OCI-LY7 (cell line): ENCODE data around the gene ZSWIM5.

Source experiments
- EZH2phosphoT487 ChIP-seq: fragments of 200-600 bp; sonication (generic); IDR thresholded peaks from 2 replicates; pipeline ENCODE4 v1.6.1; 2018; ENCODE audit warnings: low read depth, borderline replicate concordance, mild to moderate bottlenecking, mixed run types, antibody characterized with exemption, low read length, moderate library complexity, mixed read lengths
- TF ChIP-seq, protein P1 (sequence below): fragments of 200-600 bp; sonication (generic); conservative IDR thresholded peaks from 2 replicates; pipeline ENCODE4 v1.5.1; 2014; ENCODE audit warnings: mild to moderate bottlenecking, antibody characterized with exemption, low read length, moderate library complexity, mixed read lengths

DNA sequence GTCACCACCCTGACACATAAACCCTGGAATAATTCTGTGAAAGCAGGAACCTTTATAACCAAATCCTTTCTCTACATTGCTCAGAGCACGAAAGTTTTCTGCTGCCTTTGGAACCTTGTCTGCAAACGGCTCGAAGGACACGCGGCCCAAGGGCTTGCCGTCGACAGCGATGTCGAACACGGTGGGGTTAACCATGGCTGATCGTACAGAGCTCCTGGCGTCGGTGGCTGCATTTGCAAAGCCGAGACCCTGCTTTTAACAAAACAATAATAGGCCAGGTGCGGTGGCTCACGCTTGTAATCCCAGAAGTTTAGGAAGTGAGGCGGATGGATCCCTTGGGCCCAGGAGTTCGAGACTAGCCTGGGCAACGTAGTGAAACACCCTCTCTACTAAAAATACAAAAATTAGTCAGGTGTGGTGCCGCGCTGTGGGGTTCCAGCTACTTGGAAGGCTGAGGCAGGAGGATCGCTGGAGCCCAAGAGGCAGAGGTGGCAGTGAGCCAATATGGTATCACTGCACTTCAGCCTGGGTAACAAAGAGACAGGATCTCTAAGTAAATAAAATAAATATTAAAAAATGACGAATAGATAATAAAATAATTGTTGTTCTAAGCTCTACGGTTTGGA lies 217.8 kb downstream of the ZSWIM5 start:
- TF ChIP-seq, protein P1, sequence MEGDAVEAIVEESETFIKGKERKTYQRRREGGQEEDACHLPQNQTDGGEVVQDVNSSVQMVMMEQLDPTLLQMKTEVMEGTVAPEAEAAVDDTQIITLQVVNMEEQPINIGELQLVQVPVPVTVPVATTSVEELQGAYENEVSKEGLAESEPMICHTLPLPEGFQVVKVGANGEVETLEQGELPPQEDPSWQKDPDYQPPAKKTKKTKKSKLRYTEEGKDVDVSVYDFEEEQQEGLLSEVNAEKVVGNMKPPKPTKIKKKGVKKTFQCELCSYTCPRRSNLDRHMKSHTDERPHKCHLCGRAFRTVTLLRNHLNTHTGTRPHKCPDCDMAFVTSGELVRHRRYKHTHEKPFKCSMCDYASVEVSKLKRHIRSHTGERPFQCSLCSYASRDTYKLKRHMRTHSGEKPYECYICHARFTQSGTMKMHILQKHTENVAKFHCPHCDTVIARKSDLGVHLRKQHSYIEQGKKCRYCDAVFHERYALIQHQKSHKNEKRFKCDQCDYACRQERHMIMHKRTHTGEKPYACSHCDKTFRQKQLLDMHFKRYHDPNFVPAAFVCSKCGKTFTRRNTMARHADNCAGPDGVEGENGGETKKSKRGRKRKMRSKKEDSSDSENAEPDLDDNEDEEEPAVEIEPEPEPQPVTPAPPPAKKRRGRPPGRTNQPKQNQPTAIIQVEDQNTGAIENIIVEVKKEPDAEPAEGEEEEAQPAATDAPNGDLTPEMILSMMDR, result no peak
- no peak for TF ChIP-seq EZH2phosphoT487
